ENCODE results near the gene SLC9A2.

Gene SLC9A2

GRCh38 chr2:102619414-102620319 is at the start of gene SLC9A2:
Gene SLC9A2 (plus strand): TSS chr2:102619553. CDS start chr2:102619849, 296 bp downstream.
- no peak for DNase-seq (ENCODE audit: low read depth)

- DNase-seq (ENCODE audit: low read depth): no peak
These were observed 43.5 kb upstream of the SLC9A2 start for GRCh38 chr2:102575888-102576287.

GRCh38 chr2:102578376-102578775 is 41.0 kb upstream of the SLC9A2 start:
- DNase-seq (ENCODE audit: low read depth): no peak

GRCh38 chr2:102581911-102582310 is 37.4 kb upstream of the SLC9A2 start:
- no peak for DNase-seq (ENCODE audit: low read depth)

GRCh38 chr2:102582845-102583244 is 36.5 kb upstream of the SLC9A2 start:
- DNase-seq (ENCODE audit: low read depth): no peak

GRCh38 chr2:102585847-102586404 is 33.4 kb upstream of the SLC9A2 start:
- no peak for DNase-seq (ENCODE audit: low read depth)

- no peak for DNase-seq (ENCODE audit: low read depth)
These were observed 31.0 kb upstream of the SLC9A2 start for GRCh38 chr2:102588213-102588939.

GRCh38 chr2:102589444-102589843 is 29.9 kb upstream of the SLC9A2 start:
- DNase-seq (ENCODE audit: low read depth): no peak

GRCh38 chr2:102591491-102592045 is 27.8 kb upstream of the SLC9A2 start:
- no peak for DNase-seq (ENCODE audit: low read depth)

GRCh38 chr2:102592601-102593000 is 26.8 kb upstream of the SLC9A2 start:
- DNase-seq (ENCODE audit: low read depth): peak; percentile 33

GRCh38 chr2:102593516-102593915 is 25.8 kb upstream of the SLC9A2 start:
- DNase-seq (ENCODE audit: low read depth): no peak

GRCh38 chr2:102594445-102595016 is 24.8 kb upstream of the SLC9A2 start:
- no peak for DNase-seq (ENCODE audit: low read depth)

- DNase-seq (ENCODE audit: low read depth): no peak
These were observed 21.6 kb upstream of the SLC9A2 start for GRCh38 chr2:102597788-102598187.

GRCh38 chr2:102599486-102599885 is 19.9 kb upstream of the SLC9A2 start:
- DNase-seq (ENCODE audit: low read depth): no peak

- no peak for DNase-seq (ENCODE audit: low read depth)
These were observed 17.6 kb upstream of the SLC9A2 start for GRCh38 chr2:102601730-102602129.

GRCh38 chr2:102603904-102604303 is 15.4 kb upstream of the SLC9A2 start:
- no peak for DNase-seq (ENCODE audit: low read depth)

GRCh38 chr2:102604769-102605168 is 14.6 kb upstream of the SLC9A2 start:
- DNase-seq (ENCODE audit: low read depth): no peak

GRCh38 chr2:102606353-102606752 is 13.0 kb upstream of the SLC9A2 start:
- no peak for DNase-seq (ENCODE audit: low read depth)

GRCh38 chr2:102615620-102616436 is 3.5 kb upstream of the SLC9A2 start:
- DNase-seq (ENCODE audit: low read depth): peak; percentile 71

GRCh38 chr2:102618452-102619413 is 620 bp upstream of the SLC9A2 start:
- DNase-seq (ENCODE audit: low read depth): peak; percentile 4

All from ELR (cell line).